ENCODE measurements around the gene CENPX.

CENPX gene

DNA sequence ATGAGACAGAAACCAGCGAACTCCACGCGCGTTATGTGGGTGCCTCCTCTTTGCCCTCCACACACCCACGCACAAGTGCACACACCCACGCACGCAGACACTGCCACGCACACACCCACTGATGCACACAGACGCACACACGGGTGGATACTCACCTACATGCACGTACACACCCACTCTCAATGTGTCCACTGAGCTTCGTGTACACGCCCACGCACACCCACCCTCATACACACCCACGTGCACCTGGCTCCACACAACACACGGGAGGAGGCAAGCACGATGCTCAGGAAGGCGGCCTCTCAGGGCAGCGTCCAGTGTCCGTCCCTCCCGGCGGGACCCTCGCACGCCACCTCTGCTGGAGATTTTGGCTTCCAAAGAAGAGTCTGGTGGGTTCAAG lies 24.7 kb upstream of the CENPX start:
- H3K4me3 ChIP-seq (ENCODE audit: control insufficient read depth in 1 of 7, extremely low read depth in 1 of 7, insufficient read depth in 4 of 7, low read depth in 2 of 7, low read length in 6 of 7), result no peak overlapping the region
- WGBS (ENCODE audit: insufficient coverage), result 99% methylated on average over 19 of the region's 24 CpGs
- no peak overlapping the region for H3K27ac ChIP-seq (ENCODE audit: insufficient read depth in 1 of 2, low read depth in 1 of 2, low read length in 2 of 2, poor library complexity in 1 of 2, severe bottlenecking in 2 of 2)
- H3K4me1 ChIP-seq (ENCODE audit: control extremely low read depth in 1 of 4, control insufficient read depth in 4 of 4, insufficient read depth in 4 of 4, low read length in 3 of 4), result peaks cover 0 to 16% (median 12%) of the 10 kb centered on the region in 4 experiments
- H3K36me3 ChIP-seq (ENCODE audit: control insufficient read depth in 4 of 4, insufficient read depth in 4 of 4, low read length in 3 of 4), result peaks cover 0 to 30% (median 19%) of the 10 kb centered on the region in 4 experiments
- POLR2A ChIA-PET, result no interaction called here
- CTCF ChIA-PET, result no interaction called here
- DNase-seq, result no peak
- no peaks in the 10 kb centered on the region for H3K9me3 ChIP-seq (ENCODE audit: control extremely low read depth in 1 of 5, control insufficient read depth in 4 of 5, insufficient read depth in 2 of 5, low read depth in 1 of 5, low read length in 4 of 5)
- H3K27me3 ChIP-seq (replicated peaks in 2 of 5; ENCODE audit: control insufficient read depth in 4 of 5, insufficient read depth in 5 of 5, low read length in 4 of 5), result no peaks in the 10 kb centered on the region

DNA sequence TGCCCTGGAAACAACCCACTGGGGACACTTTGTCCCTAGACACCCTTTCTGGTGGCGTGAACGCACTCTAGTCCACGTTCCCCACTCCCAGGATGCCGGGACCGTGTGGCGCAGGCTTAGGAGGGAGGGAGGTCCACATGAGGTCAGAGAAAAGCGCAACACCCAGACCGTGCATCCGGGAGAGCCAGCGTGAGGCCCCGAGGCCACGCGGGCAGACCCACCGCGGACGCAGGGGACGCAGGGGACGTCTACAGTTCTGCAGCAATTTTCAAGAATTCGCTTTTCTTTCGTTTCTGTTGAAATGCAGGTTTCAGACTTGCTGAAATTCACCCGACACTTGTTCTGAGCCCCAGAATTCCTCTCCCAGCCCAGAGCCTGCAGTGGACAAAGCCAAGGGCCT lies 24.2 kb upstream of the CENPX start:
- Histone ChIP-seq H3K27ac (ENCODE audit: insufficient read depth in 1 of 2, low read depth in 1 of 2, low read length in 2 of 2, poor library complexity in 1 of 2, severe bottlenecking in 2 of 2) (no peak overlapping the region), H3K9me3 (ENCODE audit: control extremely low read depth in 1 of 5, control insufficient read depth in 4 of 5, insufficient read depth in 2 of 5, low read depth in 1 of 5, low read length in 4 of 5) (no peaks in the 10 kb centered on the region), H3K36me3 (ENCODE audit: control insufficient read depth in 4 of 4, insufficient read depth in 4 of 4, low read length in 3 of 4) (peaks cover 0 to 30% (median 19%) of the 10 kb centered on the region in 4 experiments), H3K4me3 (ENCODE audit: control insufficient read depth in 1 of 7, extremely low read depth in 1 of 7, insufficient read depth in 4 of 7, low read depth in 2 of 7, low read length in 6 of 7) (no peak overlapping the region), H3K4me1 (ENCODE audit: control extremely low read depth in 1 of 4, control insufficient read depth in 4 of 4, insufficient read depth in 4 of 4, low read length in 3 of 4) (peaks cover 0 to 13% (median 9%) of the 10 kb centered on the region in 4 experiments), H3K27me3 (replicated peaks in 2 of 5; ENCODE audit: control insufficient read depth in 4 of 5, insufficient read depth in 5 of 5, low read length in 4 of 5) (no peaks in the 10 kb centered on the region)
- 95% methylated on average over 21 of the region's 21 CpGs for WGBS (ENCODE audit: insufficient coverage)
- ChIA-PET CTCF (no interaction called here), POLR2A (no interaction called here)
- no peak for DNase-seq

- 97% methylated on average over 13 of the region's 14 CpGs for WGBS (ENCODE audit: insufficient coverage)
These were observed 23.3 kb upstream of the CENPX start for GRCh38 chr17:82045936-82046484.

GRCh38 chr17:82043507-82043906 lies 20.8 kb upstream of the CENPX start:
- ChIA-PET POLR2A (no interaction called here), CTCF (interaction anchor here (0.8 kb wide), 1 partner anchor 19 kb away, joined by 3 read pairs; no protein-coding TSS in a partner anchor)
- no peak overlapping the region for H3K4me3 ChIP-seq (ENCODE audit: control insufficient read depth in 1 of 7, extremely low read depth in 1 of 7, insufficient read depth in 4 of 7, low read depth in 2 of 7, low read length in 6 of 7)
- H3K27me3 ChIP-seq (replicated peaks in 2 of 5; ENCODE audit: control insufficient read depth in 4 of 5, insufficient read depth in 5 of 5, low read length in 4 of 5), result no peaks in the 10 kb centered on the region
- no peak overlapping the region for H3K27ac ChIP-seq (ENCODE audit: insufficient read depth in 1 of 2, low read depth in 1 of 2, low read length in 2 of 2, poor library complexity in 1 of 2, severe bottlenecking in 2 of 2)
- no peak for DNase-seq
- peaks cover 0 to 19% (median 10%) of the 10 kb centered on the region in 4 experiments for H3K36me3 ChIP-seq (ENCODE audit: control insufficient read depth in 4 of 4, insufficient read depth in 4 of 4, low read length in 3 of 4)
- peaks cover 0 to 2% (median 0%) of the 10 kb centered on the region in 4 experiments for H3K4me1 ChIP-seq (ENCODE audit: control extremely low read depth in 1 of 4, control insufficient read depth in 4 of 4, insufficient read depth in 4 of 4, low read length in 3 of 4)
- WGBS (ENCODE audit: insufficient coverage), result 88% methylated on average over 14 of the region's 16 CpGs
- no peaks in the 10 kb centered on the region for H3K9me3 ChIP-seq (ENCODE audit: control extremely low read depth in 1 of 5, control insufficient read depth in 4 of 5, insufficient read depth in 2 of 5, low read depth in 1 of 5, low read length in 4 of 5)

More at GRCh38 chr17:82045936-82046484, 23.3 kb upstream of the CENPX start:
- no peak for DNase-seq
- Histone ChIP-seq H3K27ac (ENCODE audit: insufficient read depth in 1 of 2, low read depth in 1 of 2, low read length in 2 of 2, poor library complexity in 1 of 2, severe bottlenecking in 2 of 2) (no peak overlapping the region), H3K36me3 (ENCODE audit: control insufficient read depth in 4 of 4, insufficient read depth in 4 of 4, low read length in 3 of 4) (peaks cover 0 to 30% (median 19%) of the 10 kb centered on the region in 4 experiments), H3K9me3 (ENCODE audit: control extremely low read depth in 1 of 5, control insufficient read depth in 4 of 5, insufficient read depth in 2 of 5, low read depth in 1 of 5, low read length in 4 of 5) (no peaks in the 10 kb centered on the region), H3K27me3 (replicated peaks in 2 of 5; ENCODE audit: control insufficient read depth in 4 of 5, insufficient read depth in 5 of 5, low read length in 4 of 5) (no peaks in the 10 kb centered on the region), H3K4me1 (ENCODE audit: control extremely low read depth in 1 of 4, control insufficient read depth in 4 of 4, insufficient read depth in 4 of 4, low read length in 3 of 4) (peaks cover 0 to 11% (median 8%) of the 10 kb centered on the region in 4 experiments), H3K4me3 (ENCODE audit: control insufficient read depth in 1 of 7, extremely low read depth in 1 of 7, insufficient read depth in 4 of 7, low read depth in 2 of 7, low read length in 6 of 7) (no peak overlapping the region)
- ChIA-PET CTCF (no interaction called here), POLR2A (no interaction called here)

DNA sequence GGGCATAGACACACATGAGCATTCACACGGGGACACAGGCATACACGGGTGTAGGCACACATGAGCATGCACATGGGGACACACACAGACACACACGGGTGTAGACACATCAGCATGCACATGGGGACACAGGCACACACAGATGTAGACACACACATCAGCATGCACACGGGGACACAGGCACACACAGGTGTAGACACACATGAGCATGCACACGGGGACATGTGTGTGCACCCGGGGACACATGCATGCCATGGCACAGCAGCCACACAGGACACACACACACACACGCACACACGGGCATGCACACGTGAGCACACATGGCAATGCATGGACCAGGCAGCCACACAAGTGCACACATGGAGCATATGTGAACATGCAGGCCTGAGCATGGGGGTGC lies 20.0 kb upstream of the CENPX start:
- H3K27me3 ChIP-seq (replicated peaks in 2 of 5; ENCODE audit: control insufficient read depth in 4 of 5, insufficient read depth in 5 of 5, low read length in 4 of 5), result no peaks in the 10 kb centered on the region
- ChIA-PET POLR2A (no interaction called here), CTCF (interaction anchor here (1.0 to 2.6 kb wide), 2 partner anchors 12 to 79 kb away, joined by 3 to 7 read pairs; partner anchors contain the start of gene RAC3)
- no peak for DNase-seq
- H3K36me3 ChIP-seq (ENCODE audit: control insufficient read depth in 4 of 4, insufficient read depth in 4 of 4, low read length in 3 of 4), result peaks cover 0 to 10% (median 6%) of the 10 kb centered on the region in 4 experiments
- no peak overlapping the region for H3K27ac ChIP-seq (ENCODE audit: insufficient read depth in 1 of 2, low read depth in 1 of 2, low read length in 2 of 2, poor library complexity in 1 of 2, severe bottlenecking in 2 of 2)
- peaks cover 0 to 7% (median 5%) of the 10 kb centered on the region in 4 experiments for H3K4me1 ChIP-seq (ENCODE audit: control extremely low read depth in 1 of 4, control insufficient read depth in 4 of 4, insufficient read depth in 4 of 4, low read length in 3 of 4)
- H3K4me3 ChIP-seq (ENCODE audit: control insufficient read depth in 1 of 7, extremely low read depth in 1 of 7, insufficient read depth in 4 of 7, low read depth in 2 of 7, low read length in 6 of 7), result no peak overlapping the region
- WGBS (ENCODE audit: insufficient coverage), result 86% methylated on average over 4 of the region's 9 CpGs
- H3K9me3 ChIP-seq (ENCODE audit: control extremely low read depth in 1 of 5, control insufficient read depth in 4 of 5, insufficient read depth in 2 of 5, low read depth in 1 of 5, low read length in 4 of 5), result no peaks in the 10 kb centered on the region

DNA sequence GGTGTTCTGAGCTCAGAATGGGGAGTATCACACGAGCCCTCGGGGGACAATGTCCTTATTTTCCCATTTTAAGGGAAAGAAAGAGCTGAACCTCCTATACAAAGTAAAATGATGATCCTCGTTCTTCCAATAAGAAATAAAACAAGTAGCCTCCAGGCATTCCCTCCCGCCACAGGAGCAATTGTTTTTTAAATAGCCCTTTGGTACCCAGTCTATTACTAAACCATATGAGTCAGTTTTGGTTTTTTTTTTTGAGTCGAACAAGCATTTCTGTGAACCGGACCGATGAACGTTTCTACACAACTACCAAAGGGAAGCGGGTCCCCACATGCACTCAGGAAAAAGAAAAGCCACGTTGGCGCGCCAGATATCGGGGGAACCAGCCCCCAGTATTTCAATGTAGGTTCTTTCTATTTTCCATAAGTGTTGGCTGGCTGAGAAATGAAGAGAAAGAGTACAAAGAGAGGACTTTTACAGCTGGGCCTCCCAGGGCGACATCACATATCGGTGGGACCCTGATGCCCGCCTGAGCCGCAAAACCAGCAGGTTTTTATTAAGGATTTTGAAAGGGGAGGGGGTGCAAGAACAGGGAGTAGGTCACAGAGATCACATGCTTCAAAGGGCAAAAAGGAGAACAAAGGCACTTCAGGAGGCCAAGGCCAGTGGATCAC lies 18.6 kb upstream of the CENPX start:
- no peaks in the 10 kb centered on the region for H3K9me3 ChIP-seq (ENCODE audit: control extremely low read depth in 1 of 5, control insufficient read depth in 4 of 5, insufficient read depth in 2 of 5, low read depth in 1 of 5, low read length in 4 of 5)
- H3K36me3 ChIP-seq (ENCODE audit: control insufficient read depth in 4 of 4, insufficient read depth in 4 of 4, low read length in 3 of 4), result no peaks in the 10 kb centered on the region
- DNase-seq, result no peak
- 82% methylated on average over 10 of the region's 17 CpGs for WGBS (ENCODE audit: insufficient coverage)
- no peaks in the 10 kb centered on the region for H3K27me3 ChIP-seq (replicated peaks in 2 of 5; ENCODE audit: control insufficient read depth in 4 of 5, insufficient read depth in 5 of 5, low read length in 4 of 5)
- no peak overlapping the region for H3K4me3 ChIP-seq (ENCODE audit: control insufficient read depth in 1 of 7, extremely low read depth in 1 of 7, insufficient read depth in 4 of 7, low read depth in 2 of 7, low read length in 6 of 7)
- H3K27ac ChIP-seq (ENCODE audit: insufficient read depth in 1 of 2, low read depth in 1 of 2, low read length in 2 of 2, poor library complexity in 1 of 2, severe bottlenecking in 2 of 2), result no peak overlapping the region
- CTCF ChIA-PET, result interaction anchor here (1.0 to 2.6 kb wide), 3 partner anchors 11 to 82 kb away, joined by 3 to 7 read pairs (median 3); partner anchors contain the start of gene RAC3
- POLR2A ChIA-PET, result no interaction called here
- H3K4me1 ChIP-seq (ENCODE audit: control extremely low read depth in 1 of 4, control insufficient read depth in 4 of 4, insufficient read depth in 4 of 4, low read length in 3 of 4), result peaks cover 0 to 14% (median 13%) of the 10 kb centered on the region in 4 experiments

DNA sequence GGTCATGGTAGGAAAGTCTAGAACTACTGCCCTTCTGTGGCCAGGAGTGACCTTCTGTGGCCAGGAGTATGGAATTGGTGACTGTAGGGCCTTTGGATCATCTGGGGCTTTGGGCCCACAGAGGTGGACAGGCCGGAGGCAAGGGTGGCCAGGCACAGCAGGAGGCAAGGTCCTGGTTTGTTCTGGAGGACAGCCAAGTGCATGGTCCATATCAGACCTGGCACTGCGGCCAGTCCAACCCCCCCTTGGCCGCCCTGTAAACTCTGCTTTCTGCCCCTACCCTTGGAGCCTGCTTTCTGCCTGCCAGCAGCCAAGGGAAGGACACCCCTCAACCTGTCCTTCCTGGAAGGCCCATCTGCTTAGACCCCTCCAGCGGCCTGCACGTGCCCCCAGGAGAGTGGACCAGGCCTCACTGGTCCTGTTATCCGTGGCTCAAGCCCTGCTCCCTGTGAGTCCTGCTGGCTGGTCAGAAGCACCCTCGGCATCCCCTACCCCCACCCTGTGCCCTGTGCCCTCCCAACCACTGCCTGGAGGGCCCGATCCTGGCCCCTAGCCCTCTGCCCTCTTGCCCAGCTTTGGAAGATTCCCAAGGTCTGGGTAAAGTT lies 17.1 kb upstream of the CENPX start:
- H3K4me3 ChIP-seq (ENCODE audit: control insufficient read depth in 1 of 7, extremely low read depth in 1 of 7, insufficient read depth in 4 of 7, low read depth in 2 of 7, low read length in 6 of 7), result no peak overlapping the region
- no peaks in the 10 kb centered on the region for H3K9me3 ChIP-seq (ENCODE audit: control extremely low read depth in 1 of 5, control insufficient read depth in 4 of 5, insufficient read depth in 2 of 5, low read depth in 1 of 5, low read length in 4 of 5)
- CTCF ChIA-PET, result interaction anchor here (0.6 to 2.6 kb wide), 3 partner anchors 9 to 432 kb away, joined by 3 to 7 read pairs (median 3); partner anchors contain the start of gene RAC3

More for the DNA sequence above, 17.1 kb upstream of the CENPX start:
- DNase-seq, result no peak
- H3K36me3 ChIP-seq (ENCODE audit: control insufficient read depth in 4 of 4, insufficient read depth in 4 of 4, low read length in 3 of 4), result peaks cover 0 to 14% (median 0%) of the 10 kb centered on the region in 4 experiments
- POLR2A ChIA-PET, result no interaction called here
- no peak overlapping the region for H3K27ac ChIP-seq (ENCODE audit: insufficient read depth in 1 of 2, low read depth in 1 of 2, low read length in 2 of 2, poor library complexity in 1 of 2, severe bottlenecking in 2 of 2)
- H3K4me1 ChIP-seq (ENCODE audit: control extremely low read depth in 1 of 4, control insufficient read depth in 4 of 4, insufficient read depth in 4 of 4, low read length in 3 of 4), result peaks cover 0 to 17% (median 15%) of the 10 kb centered on the region in 4 experiments
- H3K27me3 ChIP-seq (replicated peaks in 2 of 5; ENCODE audit: control insufficient read depth in 4 of 5, insufficient read depth in 5 of 5, low read length in 4 of 5), result no peaks in the 10 kb centered on the region
- WGBS (ENCODE audit: insufficient coverage), result 91% methylated on average over 8 of the region's 8 CpGs
